ENCODE measurements around the gene IGFLR1.

- no peak for TF ChIP-seq SMC3 (conservative IDR thresholded peaks at IDR 0.05; ENCODE audit: poor library complexity)
- no peak for TF ChIP-seq EZH2 (IDR thresholded peaks at IDR 0.05; ENCODE audit: borderline replicate concordance, insufficient read depth, low read length, poor library complexity, severe bottlenecking)
- TF ChIP-seq CTCF (IDR thresholded peaks at IDR 0.05; ENCODE audit: poor library complexity, severe bottlenecking) = no peak
- no peak for TF ChIP-seq RAD21 (conservative IDR thresholded peaks at IDR 0.05)
- no peak for TF ChIP-seq POLR2AphosphoS5 (IDR thresholded peaks at IDR 0.05)
These were observed 4.0 kb downstream of the IGFLR1 start for GRCh38 chr19:35738021-35738886.
